H1 (cell line): Measurements from ENCODE around the gene PAK6. TPM values are rescaled to one million over a fixed set of nuclear protein-coding genes. Genes with fewer than 3 reads are reported as not detected.
A peak's percentile ranks its signal among the peaks of the same experiment; 100 is the strongest.

ENCODE experiments used
- BACH1 ChIP-seq: IDR thresholded peaks from 2 replicates; pipeline ENCODE4 v1.6.1; 2012; ENCODE audit warnings: low read length, improper control_type of control experiment
- BCL11A ChIP-seq, 2 experiments: IDR thresholded peaks; one replicate each; pipeline ENCODE4 v1.6.1; 2011; ENCODE audit warnings: low read depth in 2 of 2, low read length in 2 of 2, mild to moderate bottlenecking in 2 of 2
- BRCA1 ChIP-seq: IDR thresholded peaks from 2 replicates; pipeline ENCODE4 v1.6.1; 2012; ENCODE audit warnings: low read depth, low read length, improper control_type of control experiment
- CBX5 ChIP-seq: fragments of 300-800, 300-1000 bp; sonication (generic); IDR thresholded peaks from 2 replicates; pipeline ENCODE4 v1.7.1; 2016; ENCODE audit warnings: antibody characterized with exemption, low read length, low read depth
- CBX8 ChIP-seq: fragments of 300-800, 300-1000 bp; sonication (generic); IDR thresholded peaks from 2 replicates; pipeline ENCODE4 v1.7.1; 2016; ENCODE audit warnings: low read depth, low read length, borderline replicate concordance
- CEBPB ChIP-seq: IDR thresholded peaks from 2 replicates; pipeline ENCODE4 v1.6.1; 2012; ENCODE audit warnings: low read depth, low read length
- CHD1 ChIP-seq: IDR thresholded peaks from 2 replicates; pipeline ENCODE4 v1.6.1; 2012; ENCODE audit warnings: low read depth, low read length, improper control_type of control experiment
- CHD2 ChIP-seq: IDR thresholded peaks from 2 replicates; pipeline ENCODE4 v1.6.1; 2012; ENCODE audit warnings: low read length, improper control_type of control experiment
- CTBP2 ChIP-seq: IDR thresholded peaks from 2 replicates; pipeline ENCODE4 v1.7.0; 2011; ENCODE audit warnings: borderline replicate concordance, mild to moderate bottlenecking, moderate library complexity, mixed read lengths, low read length; ENCODE audit not compliant: insufficient read depth, insufficient read length
- CTCF ChIP-seq, 3 experiments: IDR thresholded peaks; 1 replicate in 2 of 3; 2 replicates in 1 of 3; pipeline versions ENCODE4 v1.5.1 to v1.6.1; 2011; ENCODE audit warnings: low read length in 3 of 3, mild to moderate bottlenecking in 3 of 3, inconsistent platforms in 2 of 3, low read depth in 1 of 3, moderate library complexity in 1 of 3; ENCODE audit not compliant: insufficient read depth in 1 of 3; ENCODE audit errors: control extremely low read depth in 1 of 3
- EP300 ChIP-seq, 2 experiments: IDR thresholded peaks; 1 replicate in 1 of 2; 2 replicates in 1 of 2; pipeline ENCODE4 v1.6.1; 2011 to 2012; ENCODE audit warnings: low read depth in 2 of 2, low read length in 2 of 2, mild to moderate bottlenecking in 2 of 2, borderline replicate concordance in 1 of 2, inconsistent platforms in 1 of 2, moderate library complexity in 1 of 2
- JUN ChIP-seq: IDR thresholded peaks from 2 replicates; pipeline ENCODE4 v1.6.1; 2011; ENCODE audit warnings: low read depth, mild to moderate bottlenecking, improper control_type of control experiment, low read length
- KDM1A ChIP-seq: fragments of 200-600, 300-600 bp; sonication (generic); IDR thresholded peaks from 2 replicates; pipeline ENCODE4 v1.7.1; 2016; ENCODE audit warnings: mild to moderate bottlenecking, low read length, borderline replicate concordance
- NRF1 ChIP-seq: IDR thresholded peaks from 2 replicates; pipeline ENCODE4 v1.6.1; 2011; ENCODE audit warnings: mild to moderate bottlenecking, low read depth, low read length, improper control_type of control experiment
- POLR2AphosphoS5 ChIP-seq: IDR thresholded peaks from 2 replicates; pipeline ENCODE4 v1.6.1; 2011; ENCODE audit warnings: low read depth, low read length
- POU5F1 ChIP-seq: IDR thresholded peaks from 2 replicates; pipeline ENCODE4 v1.6.1; 2011; ENCODE audit warnings: low read depth, mild to moderate bottlenecking, low read length, moderate library complexity
- RBBP5 ChIP-seq: IDR thresholded peaks from 2 replicates; pipeline ENCODE4 v1.7.1; 2012; ENCODE audit warnings: low read depth, mild to moderate bottlenecking, inconsistent platforms, low read length, moderate library complexity, borderline replicate concordance
- SIN3A ChIP-seq, 2 experiments: IDR thresholded peaks in 1 of 2; conservative IDR thresholded peaks in 1 of 2; 2 replicates each; pipeline ENCODE4 v1.6.1; 2011 to 2012; ENCODE audit warnings: low read length in 2 of 2, improper control_type of control experiment in 1 of 2, low read depth in 1 of 2, mild to moderate bottlenecking in 1 of 2
- TAF1 ChIP-seq: IDR thresholded peaks from 2 replicates; pipeline ENCODE4 v1.6.1; 2011; ENCODE audit warnings: mild to moderate bottlenecking, low read depth, low read length
- TAF7 ChIP-seq: optimal IDR thresholded peaks from 2 replicates; pipeline ENCODE3; 2011; ENCODE audit warnings: low read depth, mild to moderate bottlenecking, inconsistent platforms, low read length, moderate library complexity, borderline replicate concordance
- TEAD4 ChIP-seq: IDR thresholded peaks from 2 replicates; pipeline ENCODE4 v1.6.1; 2012; ENCODE audit warnings: low read depth, low read length, inconsistent platforms, mixed read lengths
- polyA plus RNA-seq, 7 experiments: library from polyadenylated mRNA; depleted of rRNA in 3 of 7; stranded (reverse) in 5 of 7; unstranded in 2 of 7; fragments of >200 nt in 5 of 7; fragments of 200-250 nt in 2 of 7; gene quantifications; 1 replicate in 5 of 7; 2 replicates in 1 of 7; 4 replicates in 1 of 7; pipeline versions ENCODE4 v1.2.1 to v1.2.3, GENCODE V29; 2011 to 2013; ENCODE audit warnings: missing spikeins in 2 of 7, mixed read lengths in 2 of 7
- total RNA-seq: library from RNA; stranded (reverse); fragmentation: NEBNext Ultra II Directional; extraction: Animal tissue kit (Norgen Biotek cat#: 25700); gene quantifications from 2 replicates; pipeline ENCODE4 v1.2.1, GENCODE V29; 2021

The PAK6 gene
- total and polyA plus RNA-seq, 2 of the 8 experiments (the other 6 are each of a cell fraction or from before 2014, with no cell fraction given) = 6.9 to 9.4 TPM

- TF ChIP-seq POLR2AphosphoS5 (peak; percentile 68), CEBPB (no peak), BRCA1 (no peak), JUN (no peak), KDM1A (no peak), CBX5 (no peak), CHD1 (no peak), CTCF (IDR thresholded peaks at IDR 0.05; ENCODE audit: control extremely low read depth in 1 of 3, insufficient read depth in 1 of 3, low read depth in 1 of 3, low read length in 3 of 3) (peak in 1 of 3 experiments; percentile 4; a peak in 1 of 4 replicates), CTBP2 (no peak), TAF7 (no peak), TEAD4 (no peak), POU5F1 (no peak), EP300 (IDR thresholded peaks at IDR 0.05; ENCODE audit: borderline replicate concordance in 1 of 2, low read depth in 2 of 2, low read length in 2 of 2) (no peak), BACH1 (peak; percentile 22; the same call in 1 of the 2 replicates), RBBP5 (peak; percentile 92; the same call in 1 of the 2 replicates), TAF1 (peak; percentile 84; the same call in 1 of the 2 replicates), BCL11A (IDR thresholded peaks at IDR 0.05; ENCODE audit: low read depth in 2 of 2, low read length in 2 of 2) (no peak), CBX8 (no peak), SIN3A (conservative IDR thresholded peaks at IDR 0.05 in 1 of 2, IDR thresholded peaks at IDR 0.05 in 1 of 2; ENCODE audit: low read depth in 1 of 2, low read length in 2 of 2) (no peak), NRF1 (no peak), CHD2 (no peak)
These were observed at the start of gene PAK6 (continued) for GRCh38 chr15:40238532-40239403.
